GM23338 (cell line): ENCODE measurements around the gene LATS2. TPM values are rescaled to one million over a fixed set of nuclear protein-coding genes. Genes with fewer than 3 reads are reported as not detected.

Source experiments
- ATAC-seq: fragments of 200-7000 bp; cut with Tn5 transposase; 3 replicates; pipeline ENCODE4 v1.9.1; 2020
- DNase-seq: peaks from one replicate; pipeline ENCODE4 v3.0.0-alpha.2; 2015; ENCODE audit warnings: low spot score
- H2AFZ ChIP-seq: fragments of 200-600 bp; sonication (generic); 2 replicates; pipeline ENCODE4 v1.8.0; 2016; ENCODE audit warnings: antibody characterized with exemption, mild to moderate bottlenecking, moderate library complexity
- H3F3A ChIP-seq: fragments of 200-600 bp; sonication (generic); replicated peaks from 2 replicates; pipeline ENCODE4 v1.8.0; 2017; ENCODE audit warnings: antibody characterized with exemption, mixed run types, low read depth
- H3K27ac ChIP-seq: fragments of 200-600 bp; sonication (generic); 2 replicates; pipeline ENCODE4 v1.6.1; 2016; ENCODE audit warnings: low read depth
- H3K27me3 ChIP-seq: fragments of 200-600 bp; sonication (generic); 2 replicates; pipeline ENCODE4 v1.8.0; 2016; ENCODE audit warnings: mild to moderate bottlenecking, mixed run types, moderate library complexity; ENCODE audit not compliant: insufficient read depth
- H3K36me3 ChIP-seq: fragments of 200-600 bp; sonication (generic); 2 replicates; pipeline ENCODE4 v1.8.0; 2016; ENCODE audit warnings: mild to moderate bottlenecking; ENCODE audit not compliant: insufficient read depth
- H3K4me1 ChIP-seq: fragments of 200-600 bp; sonication (generic); 2 replicates; pipeline ENCODE4 v1.8.0; 2016; ENCODE audit warnings: mild to moderate bottlenecking, moderate library complexity; ENCODE audit not compliant: insufficient read depth
- H3K4me2 ChIP-seq: fragments of 200-600 bp; sonication (generic); 2 replicates; pipeline ENCODE4 v1.7.1; 2017; ENCODE audit warnings: mixed run types
- H3K4me3 ChIP-seq: fragments of 200-600 bp; sonication (generic); 2 replicates; pipeline ENCODE4 v1.6.1; 2016; ENCODE audit warnings: mixed run types
- H3K79me2 ChIP-seq: fragments of 200-600 bp; sonication (generic); replicated peaks from 2 replicates; pipeline ENCODE4 v1.8.0; 2017; ENCODE audit warnings: mild to moderate bottlenecking; ENCODE audit not compliant: insufficient read depth
- H3K9me2 ChIP-seq: fragments of 200-600 bp; sonication (generic); 2 replicates; pipeline ENCODE4 v1.8.0; 2017; ENCODE audit not compliant: insufficient read depth
- H4K20me1 ChIP-seq: fragments of 200-600 bp; sonication (generic); replicated peaks from 2 replicates; pipeline ENCODE4 v1.8.0; 2017; ENCODE audit warnings: mild to moderate bottlenecking; ENCODE audit not compliant: insufficient read depth
- H3K27ac Mint-ChIP-seq: 2 replicates; pipeline ENCODE4 v1.8.0; 2020; ENCODE audit warnings: inconsistent platforms, mild to moderate bottlenecking, moderate library complexity, mixed read lengths
- H3K27me3 Mint-ChIP-seq: 3 replicates; pipeline ENCODE4 v1.8.0; 2022; ENCODE audit warnings: low read depth, mild to moderate bottlenecking, moderate library complexity, mixed read lengths, inconsistent platforms; ENCODE audit not compliant: insufficient read depth, poor library complexity
- H3K36me3 Mint-ChIP-seq: 3 replicates; pipeline ENCODE4 v1.8.0; 2021; ENCODE audit warnings: low read depth, mild to moderate bottlenecking, inconsistent platforms, moderate library complexity, mixed read lengths
- H3K4me1 Mint-ChIP-seq: 3 replicates; pipeline ENCODE4 v1.8.0; 2020; ENCODE audit warnings: mild to moderate bottlenecking, inconsistent platforms, mixed read lengths
- H3K4me3 Mint-ChIP-seq: 3 replicates; pipeline ENCODE4 v1.8.0; 2021; ENCODE audit warnings: moderate library complexity, mild to moderate bottlenecking, inconsistent platforms, mixed read lengths
- H3K9me3 Mint-ChIP-seq: 3 replicates; pipeline ENCODE4 v1.8.0; 2020; ENCODE audit warnings: moderate library complexity, mild to moderate bottlenecking, inconsistent platforms, mixed read lengths
- CREB1 ChIP-seq: fragments of 250-450 bp; sonication (Bioruptor Pico); IDR thresholded peaks from 2 replicates; pipeline ENCODE4 v1.5.0; 2020; ENCODE audit warnings: low read depth, mild to moderate bottlenecking, moderate library complexity
- CTCF ChIP-seq, 2 experiments: fragments of 200-600 bp in 1 of 2; sonication (generic) in 1 of 2; conservative IDR thresholded peaks; 2 replicates each; pipeline versions ENCODE4 v1.5.1 to v1.6.1; 2016 to 2017; ENCODE audit warnings: antibody characterized with exemption in 2 of 2, low read depth in 2 of 2, mild to moderate bottlenecking in 2 of 2, moderate library complexity in 1 of 2
- ETS1 ChIP-seq: IDR thresholded peaks from 2 replicates; pipeline ENCODE4 v1.6.1; 2016; ENCODE audit warnings: antibody characterized with exemption
- EZH2 ChIP-seq: fragments of 200-600 bp; sonication (generic); IDR thresholded peaks from one replicate; pipeline ENCODE4 v1.8.0; 2017; ENCODE audit warnings: antibody characterized with exemption, mild to moderate bottlenecking, low read depth; ENCODE audit not compliant: unreplicated experiment
- EZH2phosphoT487 ChIP-seq: fragments of 200-600 bp; sonication (generic); IDR thresholded peaks from one replicate; pipeline ENCODE4 v1.8.1; 2018; ENCODE audit warnings: antibody characterized with exemption; ENCODE audit not compliant: unreplicated experiment
- JUNB ChIP-seq: IDR thresholded peaks from one replicate; pipeline ENCODE4 v1.6.1; 2016; ENCODE audit warnings: antibody characterized with exemption; ENCODE audit not compliant: unreplicated experiment
- NANOG ChIP-seq: IDR thresholded peaks from 2 replicates; pipeline ENCODE4 v1.6.1; 2016; ENCODE audit warnings: antibody characterized with exemption, borderline replicate concordance
- POLR2AphosphoS5 ChIP-seq: IDR thresholded peaks from 2 replicates; pipeline ENCODE4 v1.6.1; 2016; ENCODE audit warnings: antibody characterized with exemption, low read depth
- ZNF114 ChIP-seq: fragments of 250-450 bp; sonication (Bioruptor Pico); IDR thresholded peaks from 2 replicates; pipeline ENCODE4 v1.5.0; 2020; ENCODE audit warnings: mild to moderate bottlenecking, moderate library complexity
- ZNF331 ChIP-seq: fragments of 250-450 bp; sonication (Bioruptor Pico); IDR thresholded peaks from 2 replicates; pipeline ENCODE4 v1.5.0; 2020; ENCODE audit warnings: low read depth, mild to moderate bottlenecking, moderate library complexity
- polyA plus RNA-seq: library from polyadenylated mRNA; unstranded; fragments of >200 nt; fragmentation: Nextera tagmentation; extraction: Ambion mirVana; gene quantifications from 2 replicates; pipeline ENCODE4 v1.2.1, GENCODE V29; 2016
- total RNA-seq: library from RNA; depleted of rRNA; stranded (reverse); fragments of >200 nt; shearing (Covaris generic); gene quantifications from 2 replicates; pipeline ENCODE4 v1.2.3, GENCODE V29; 2014
- TF ChIP-seq, protein P1 (sequence below): IDR thresholded peaks from one replicate; pipeline ENCODE4 v1.6.1; 2018; ENCODE audit warnings: antibody characterized with exemption; ENCODE audit not compliant: unreplicated experiment
- TF ChIP-seq, protein P2 (sequence below): fragments of 250-450 bp; sonication (Bioruptor Pico); IDR thresholded peaks from 2 replicates; pipeline ENCODE4 v1.5.0; 2020; ENCODE audit warnings: mild to moderate bottlenecking, moderate library complexity

The LATS2 gene
- total and polyA plus RNA-seq, 2 experiments from 2014 or later, result 10.5 to 25.4 TPM

DNA sequence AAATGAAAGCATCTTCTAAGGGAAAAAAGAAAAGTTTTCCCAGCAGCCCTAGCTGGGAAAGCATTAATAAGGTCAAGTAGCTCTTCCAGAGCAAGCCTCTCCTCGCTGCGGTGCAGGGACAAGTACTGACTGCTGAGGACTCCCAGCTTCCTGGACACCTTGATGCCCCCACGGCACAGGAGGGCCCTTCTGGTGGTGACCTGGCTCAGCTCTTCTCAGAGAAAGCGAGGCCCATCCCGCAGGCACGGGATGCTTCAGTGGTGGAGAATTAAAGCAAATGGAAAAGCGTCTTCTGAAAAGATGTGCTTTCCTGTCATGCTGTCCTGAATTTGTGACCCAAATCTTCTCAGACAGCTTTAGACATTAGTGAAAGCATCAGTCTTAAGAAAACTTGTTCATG, 38.8 kb upstream of the LATS2 start (continued):
- TF ChIP-seq ETS1, result no peak

DNA sequence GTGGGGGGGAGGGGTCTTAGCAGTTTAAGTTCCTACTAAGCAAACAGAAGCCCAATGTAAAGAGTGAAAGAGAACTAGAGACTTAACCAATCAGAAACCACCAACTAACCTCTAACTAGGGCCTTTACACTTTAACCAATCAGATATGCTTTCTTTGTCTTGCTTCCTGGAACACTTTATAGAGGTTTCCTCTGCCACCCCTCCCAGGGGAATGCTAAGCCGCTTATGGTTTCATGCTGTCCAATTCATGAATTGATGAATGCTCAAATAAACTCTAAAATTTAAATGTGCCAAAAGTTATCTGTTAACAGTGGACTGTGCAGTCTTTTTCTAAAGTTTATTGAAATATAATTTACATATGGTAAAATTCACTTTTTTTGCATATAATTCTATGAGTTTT, 33.9 kb upstream of the LATS2 start:
- no peak overlapping the region for H3K4me3 Mint-ChIP-seq
- H3K27me3 Mint-ChIP-seq, result peaks cover 9% of the 10 kb centered on the region
- Histone ChIP-seq H3K9me2 (no peaks in the 10 kb centered on the region), H3K27ac (no peak overlapping the region), H2AFZ (no peak overlapping the region; the same call in 1 of the 2 replicates), H3K4me3 (no peak overlapping the region), H3K4me2 (no peak overlapping the region), H3K36me3 (no peaks in the 10 kb centered on the region), H3K27me3 (no peaks in the 10 kb centered on the region), H3K79me2 (no peaks in the 10 kb centered on the region), H3F3A (no peaks in the 10 kb centered on the region), H4K20me1 (no peaks in the 10 kb centered on the region), H3K4me1 (no peaks in the 10 kb centered on the region)
- no peak for ATAC-seq
- H3K27ac Mint-ChIP-seq, result no peak overlapping the region
- H3K36me3 Mint-ChIP-seq, result no peaks in the 10 kb centered on the region; the same call in 2 of the 3 replicates
- H3K4me1 Mint-ChIP-seq, result no peaks in the 10 kb centered on the region; the same call in 2 of the 3 replicates
- no peaks in the 10 kb centered on the region; the same call in 1 of the 3 replicates for H3K9me3 Mint-ChIP-seq
- no peak for DNase-seq
- TF ChIP-seq, protein P1, sequence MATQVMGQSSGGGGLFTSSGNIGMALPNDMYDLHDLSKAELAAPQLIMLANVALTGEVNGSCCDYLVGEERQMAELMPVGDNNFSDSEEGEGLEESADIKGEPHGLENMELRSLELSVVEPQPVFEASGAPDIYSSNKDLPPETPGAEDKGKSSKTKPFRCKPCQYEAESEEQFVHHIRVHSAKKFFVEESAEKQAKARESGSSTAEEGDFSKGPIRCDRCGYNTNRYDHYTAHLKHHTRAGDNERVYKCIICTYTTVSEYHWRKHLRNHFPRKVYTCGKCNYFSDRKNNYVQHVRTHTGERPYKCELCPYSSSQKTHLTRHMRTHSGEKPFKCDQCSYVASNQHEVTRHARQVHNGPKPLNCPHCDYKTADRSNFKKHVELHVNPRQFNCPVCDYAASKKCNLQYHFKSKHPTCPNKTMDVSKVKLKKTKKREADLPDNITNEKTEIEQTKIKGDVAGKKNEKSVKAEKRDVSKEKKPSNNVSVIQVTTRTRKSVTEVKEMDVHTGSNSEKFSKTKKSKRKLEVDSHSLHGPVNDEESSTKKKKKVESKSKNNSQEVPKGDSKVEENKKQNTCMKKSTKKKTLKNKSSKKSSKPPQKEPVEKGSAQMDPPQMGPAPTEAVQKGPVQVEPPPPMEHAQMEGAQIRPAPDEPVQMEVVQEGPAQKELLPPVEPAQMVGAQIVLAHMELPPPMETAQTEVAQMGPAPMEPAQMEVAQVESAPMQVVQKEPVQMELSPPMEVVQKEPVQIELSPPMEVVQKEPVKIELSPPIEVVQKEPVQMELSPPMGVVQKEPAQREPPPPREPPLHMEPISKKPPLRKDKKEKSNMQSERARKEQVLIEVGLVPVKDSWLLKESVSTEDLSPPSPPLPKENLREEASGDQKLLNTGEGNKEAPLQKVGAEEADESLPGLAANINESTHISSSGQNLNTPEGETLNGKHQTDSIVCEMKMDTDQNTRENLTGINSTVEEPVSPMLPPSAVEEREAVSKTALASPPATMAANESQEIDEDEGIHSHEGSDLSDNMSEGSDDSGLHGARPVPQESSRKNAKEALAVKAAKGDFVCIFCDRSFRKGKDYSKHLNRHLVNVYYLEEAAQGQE, result no peak
- TF ChIP-seq POLR2AphosphoS5, result no peak
- no peak for TF ChIP-seq ZNF114 (CRISPR knock-in tag)
- TF ChIP-seq CREB1 (CRISPR knock-in tag), result no peak
- no peak for TF ChIP-seq NANOG
- no peak for TF ChIP-seq CTCF (conservative IDR thresholded peaks at IDR 0.05; ENCODE audit: low read depth in 2 of 2)
- no peak for TF ChIP-seq ETS1
- no peak for TF ChIP-seq EZH2
- no peak for TF ChIP-seq EZH2phosphoT487
- TF ChIP-seq JUNB, result no peak
- no peak for TF ChIP-seq ZNF331
- TF ChIP-seq, protein P2, sequence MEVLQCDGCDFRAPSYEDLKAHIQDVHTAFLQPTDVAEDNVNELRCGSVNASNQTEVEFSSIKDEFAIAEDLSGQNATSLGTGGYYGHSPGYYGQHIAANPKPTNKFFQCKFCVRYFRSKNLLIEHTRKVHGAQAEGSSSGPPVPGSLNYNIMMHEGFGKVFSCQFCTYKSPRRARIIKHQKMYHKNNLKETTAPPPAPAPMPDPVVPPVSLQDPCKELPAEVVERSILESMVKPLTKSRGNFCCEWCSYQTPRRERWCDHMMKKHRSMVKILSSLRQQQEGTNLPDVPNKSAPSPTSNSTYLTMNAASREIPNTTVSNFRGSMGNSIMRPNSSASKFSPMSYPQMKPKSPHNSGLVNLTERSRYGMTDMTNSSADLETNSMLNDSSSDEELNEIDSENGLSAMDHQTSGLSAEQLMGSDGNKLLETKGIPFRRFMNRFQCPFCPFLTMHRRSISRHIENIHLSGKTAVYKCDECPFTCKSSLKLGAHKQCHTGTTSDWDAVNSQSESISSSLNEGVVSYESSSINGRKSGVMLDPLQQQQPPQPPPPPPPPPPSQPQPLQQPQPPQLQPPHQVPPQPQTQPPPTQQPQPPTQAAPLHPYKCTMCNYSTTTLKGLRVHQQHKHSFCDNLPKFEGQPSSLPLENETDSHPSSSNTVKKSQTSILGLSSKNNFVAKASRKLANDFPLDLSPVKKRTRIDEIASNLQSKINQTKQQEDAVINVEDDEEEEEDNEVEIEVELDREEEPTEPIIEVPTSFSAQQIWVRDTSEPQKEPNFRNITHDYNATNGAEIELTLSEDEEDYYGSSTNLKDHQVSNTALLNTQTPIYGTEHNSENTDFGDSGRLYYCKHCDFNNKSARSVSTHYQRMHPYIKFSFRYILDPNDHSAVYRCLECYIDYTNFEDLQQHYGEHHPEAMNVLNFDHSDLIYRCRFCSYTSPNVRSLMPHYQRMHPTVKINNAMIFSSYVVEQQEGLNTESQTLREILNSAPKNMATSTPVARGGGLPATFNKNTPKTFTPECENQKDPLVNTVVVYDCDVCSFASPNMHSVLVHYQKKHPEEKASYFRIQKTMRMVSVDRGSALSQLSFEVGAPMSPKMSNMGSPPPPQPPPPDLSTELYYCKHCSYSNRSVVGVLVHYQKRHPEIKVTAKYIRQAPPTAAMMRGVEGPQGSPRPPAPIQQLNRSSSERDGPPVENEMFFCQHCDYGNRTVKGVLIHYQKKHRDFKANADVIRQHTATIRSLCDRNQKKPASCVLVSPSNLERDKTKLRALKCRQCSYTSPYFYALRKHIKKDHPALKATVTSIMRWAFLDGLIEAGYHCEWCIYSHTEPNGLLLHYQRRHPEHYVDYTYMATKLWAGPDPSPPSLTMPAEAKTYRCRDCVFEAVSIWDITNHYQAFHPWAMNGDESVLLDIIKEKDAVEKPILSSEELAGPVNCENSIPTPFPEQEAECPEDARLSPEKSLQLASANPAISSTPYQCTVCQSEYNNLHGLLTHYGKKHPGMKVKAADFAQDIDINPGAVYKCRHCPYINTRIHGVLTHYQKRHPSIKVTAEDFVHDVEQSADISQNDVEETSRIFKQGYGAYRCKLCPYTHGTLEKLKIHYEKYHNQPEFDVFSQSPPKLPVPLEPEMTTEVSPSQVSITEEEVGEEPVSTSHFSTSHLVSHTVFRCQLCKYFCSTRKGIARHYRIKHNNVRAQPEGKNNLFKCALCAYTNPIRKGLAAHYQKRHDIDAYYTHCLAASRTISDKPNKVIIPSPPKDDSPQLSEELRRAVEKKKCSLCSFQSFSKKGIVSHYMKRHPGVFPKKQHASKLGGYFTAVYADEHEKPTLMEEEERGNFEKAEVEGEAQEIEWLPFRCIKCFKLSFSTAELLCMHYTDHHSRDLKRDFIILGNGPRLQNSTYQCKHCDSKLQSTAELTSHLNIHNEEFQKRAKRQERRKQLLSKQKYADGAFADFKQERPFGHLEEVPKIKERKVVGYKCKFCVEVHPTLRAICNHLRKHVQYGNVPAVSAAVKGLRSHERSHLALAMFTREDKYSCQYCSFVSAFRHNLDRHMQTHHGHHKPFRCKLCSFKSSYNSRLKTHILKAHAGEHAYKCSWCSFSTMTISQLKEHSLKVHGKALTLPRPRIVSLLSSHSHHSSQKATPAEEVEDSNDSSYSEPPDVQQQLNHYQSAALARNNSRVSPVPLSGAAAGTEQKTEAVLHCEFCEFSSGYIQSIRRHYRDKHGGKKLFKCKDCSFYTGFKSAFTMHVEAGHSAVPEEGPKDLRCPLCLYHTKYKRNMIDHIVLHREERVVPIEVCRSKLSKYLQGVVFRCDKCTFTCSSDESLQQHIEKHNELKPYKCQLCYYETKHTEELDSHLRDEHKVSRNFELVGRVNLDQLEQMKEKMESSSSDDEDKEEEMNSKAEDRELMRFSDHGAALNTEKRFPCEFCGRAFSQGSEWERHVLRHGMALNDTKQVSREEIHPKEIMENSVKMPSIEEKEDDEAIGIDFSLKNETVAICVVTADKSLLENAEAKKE, result no peak
